GM23338 (cell line): ENCODE measurements around the gene RGL2.

Source experiments
- CTCF ChIP-seq, 2 experiments: fragments of 200-600 bp in 1 of 2; sonication (generic) in 1 of 2; conservative IDR thresholded peaks; 2 replicates each; pipeline versions ENCODE4 v1.5.1 to v1.6.1; 2016 to 2017; ENCODE audit warnings: antibody characterized with exemption in 2 of 2, low read depth in 2 of 2, mild to moderate bottlenecking in 2 of 2, moderate library complexity in 1 of 2
- POLR2AphosphoS5 ChIP-seq: IDR thresholded peaks from 2 replicates; pipeline ENCODE4 v1.6.1; 2016; ENCODE audit warnings: antibody characterized with exemption, low read depth

GRCh38 chr6:33297406-33297955, 1.3 kb downstream of the RGL2 start:
- TF ChIP-seq POLR2AphosphoS5, result peak; percentile 61
- no peak for TF ChIP-seq CTCF (conservative IDR thresholded peaks at IDR 0.05; ENCODE audit: low read depth in 2 of 2)
